Panc1 (cell line): ENCODE measurements around the gene TMPRSS11D.

Experiments
- POLR2AphosphoS5 ChIP-seq: IDR thresholded peaks from 2 replicates; pipeline ENCODE4 v1.6.1; 2012; ENCODE audit warnings: mild to moderate bottlenecking, low read depth, low read length, moderate library complexity
- SIN3A ChIP-seq: IDR thresholded peaks from 2 replicates; pipeline ENCODE4 v1.6.1; 2012; ENCODE audit warnings: low read depth, mild to moderate bottlenecking, low read length, moderate library complexity, borderline replicate concordance; ENCODE audit not compliant: insufficient read depth
- TF ChIP-seq, protein P1 (sequence below): fragments of 450-650 bp; IDR thresholded peaks from 2 replicates; pipeline ENCODE4 v1.5.1; 2017; ENCODE audit warnings: mild to moderate bottlenecking
- TF ChIP-seq, protein P2 (sequence below), 2 experiments: IDR thresholded peaks; 2 replicates each; pipeline ENCODE4 v1.6.1; 2011 to 2012; ENCODE audit warnings: low read depth in 2 of 2, control low read depth in 1 of 2, low read length in 1 of 2, mild to moderate bottlenecking in 1 of 2, moderate library complexity in 1 of 2; ENCODE audit not compliant: insufficient read depth in 1 of 2

- TF ChIP-seq, protein P1, sequence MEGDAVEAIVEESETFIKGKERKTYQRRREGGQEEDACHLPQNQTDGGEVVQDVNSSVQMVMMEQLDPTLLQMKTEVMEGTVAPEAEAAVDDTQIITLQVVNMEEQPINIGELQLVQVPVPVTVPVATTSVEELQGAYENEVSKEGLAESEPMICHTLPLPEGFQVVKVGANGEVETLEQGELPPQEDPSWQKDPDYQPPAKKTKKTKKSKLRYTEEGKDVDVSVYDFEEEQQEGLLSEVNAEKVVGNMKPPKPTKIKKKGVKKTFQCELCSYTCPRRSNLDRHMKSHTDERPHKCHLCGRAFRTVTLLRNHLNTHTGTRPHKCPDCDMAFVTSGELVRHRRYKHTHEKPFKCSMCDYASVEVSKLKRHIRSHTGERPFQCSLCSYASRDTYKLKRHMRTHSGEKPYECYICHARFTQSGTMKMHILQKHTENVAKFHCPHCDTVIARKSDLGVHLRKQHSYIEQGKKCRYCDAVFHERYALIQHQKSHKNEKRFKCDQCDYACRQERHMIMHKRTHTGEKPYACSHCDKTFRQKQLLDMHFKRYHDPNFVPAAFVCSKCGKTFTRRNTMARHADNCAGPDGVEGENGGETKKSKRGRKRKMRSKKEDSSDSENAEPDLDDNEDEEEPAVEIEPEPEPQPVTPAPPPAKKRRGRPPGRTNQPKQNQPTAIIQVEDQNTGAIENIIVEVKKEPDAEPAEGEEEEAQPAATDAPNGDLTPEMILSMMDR = no peak
- TF ChIP-seq POLR2AphosphoS5 (no peak), SIN3A (no peak)
- TF ChIP-seq, protein P2, sequence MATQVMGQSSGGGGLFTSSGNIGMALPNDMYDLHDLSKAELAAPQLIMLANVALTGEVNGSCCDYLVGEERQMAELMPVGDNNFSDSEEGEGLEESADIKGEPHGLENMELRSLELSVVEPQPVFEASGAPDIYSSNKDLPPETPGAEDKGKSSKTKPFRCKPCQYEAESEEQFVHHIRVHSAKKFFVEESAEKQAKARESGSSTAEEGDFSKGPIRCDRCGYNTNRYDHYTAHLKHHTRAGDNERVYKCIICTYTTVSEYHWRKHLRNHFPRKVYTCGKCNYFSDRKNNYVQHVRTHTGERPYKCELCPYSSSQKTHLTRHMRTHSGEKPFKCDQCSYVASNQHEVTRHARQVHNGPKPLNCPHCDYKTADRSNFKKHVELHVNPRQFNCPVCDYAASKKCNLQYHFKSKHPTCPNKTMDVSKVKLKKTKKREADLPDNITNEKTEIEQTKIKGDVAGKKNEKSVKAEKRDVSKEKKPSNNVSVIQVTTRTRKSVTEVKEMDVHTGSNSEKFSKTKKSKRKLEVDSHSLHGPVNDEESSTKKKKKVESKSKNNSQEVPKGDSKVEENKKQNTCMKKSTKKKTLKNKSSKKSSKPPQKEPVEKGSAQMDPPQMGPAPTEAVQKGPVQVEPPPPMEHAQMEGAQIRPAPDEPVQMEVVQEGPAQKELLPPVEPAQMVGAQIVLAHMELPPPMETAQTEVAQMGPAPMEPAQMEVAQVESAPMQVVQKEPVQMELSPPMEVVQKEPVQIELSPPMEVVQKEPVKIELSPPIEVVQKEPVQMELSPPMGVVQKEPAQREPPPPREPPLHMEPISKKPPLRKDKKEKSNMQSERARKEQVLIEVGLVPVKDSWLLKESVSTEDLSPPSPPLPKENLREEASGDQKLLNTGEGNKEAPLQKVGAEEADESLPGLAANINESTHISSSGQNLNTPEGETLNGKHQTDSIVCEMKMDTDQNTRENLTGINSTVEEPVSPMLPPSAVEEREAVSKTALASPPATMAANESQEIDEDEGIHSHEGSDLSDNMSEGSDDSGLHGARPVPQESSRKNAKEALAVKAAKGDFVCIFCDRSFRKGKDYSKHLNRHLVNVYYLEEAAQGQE (IDR thresholded peaks at IDR 0.05; ENCODE audit: insufficient read depth in 1 of 2, low read depth in 2 of 2, low read length in 1 of 2) = no peak
Measured at GRCh38 chr4:67892905-67893304, 9.1 kb upstream of the TMPRSS11D start.
